WERI-Rb-1 (cell line): ENCODE measurements around the gene TTC4.

Experiments used
- DNase-seq: peaks from one replicate; pipeline ENCODE4 v3.0.0-alpha.2; 2020
- H3K27ac ChIP-seq: fragments of 250-450 bp; sonication (Bioruptor Pico); 2 replicates; pipeline ENCODE4 v1.5.1; 2020; ENCODE audit warnings: mild to moderate bottlenecking, moderate library complexity
- H3K27me3 ChIP-seq: fragments of 250-450 bp; sonication (Bioruptor Pico); 2 replicates; pipeline ENCODE4 v1.5.1; 2021; ENCODE audit warnings: mild to moderate bottlenecking, low read depth, moderate library complexity; ENCODE audit not compliant: insufficient read depth, severe bottlenecking
- H3K36me3 ChIP-seq: fragments of 250-450 bp; sonication (Bioruptor Pico); 2 replicates; pipeline ENCODE4 v1.5.1; 2020; ENCODE audit warnings: mild to moderate bottlenecking, moderate library complexity
- H3K4me3 ChIP-seq: 2 replicates; pipeline ENCODE4 v1.5.1; 2011; ENCODE audit warnings: low read depth, mild to moderate bottlenecking, control low read depth, low read length
- H3K9me3 ChIP-seq: fragments of 250-450 bp; sonication (Bioruptor Pico); 2 replicates; pipeline ENCODE4 v1.5.1; 2021; ENCODE audit warnings: mild to moderate bottlenecking, moderate library complexity; ENCODE audit not compliant: severe bottlenecking
- CTCF ChIP-seq: IDR thresholded peaks from 2 replicates; pipeline ENCODE4 v1.5.1; 2011; ENCODE audit warnings: low read depth, mild to moderate bottlenecking, control low read depth, inconsistent platforms, low read length

The TTC4 gene

DNA sequence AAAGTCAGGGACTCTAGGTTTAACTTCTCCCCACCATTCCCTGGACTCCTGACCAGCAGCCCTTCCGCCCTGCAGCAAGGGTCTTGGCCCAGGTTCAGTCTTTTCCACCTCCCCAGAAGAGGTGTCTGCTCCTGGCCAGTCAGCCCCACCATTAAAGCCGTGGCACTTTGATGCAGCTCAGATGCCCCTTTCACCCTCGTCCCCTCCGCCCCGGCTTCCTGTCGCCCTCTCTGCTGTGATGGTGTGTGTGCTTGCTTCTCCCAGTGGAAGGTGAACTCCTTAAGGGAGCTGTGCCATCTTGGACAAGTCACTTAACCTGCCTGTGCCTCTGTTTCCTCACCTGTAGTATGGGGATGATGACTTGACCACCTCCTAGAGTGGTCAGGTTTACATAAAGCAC is 17.8 kb upstream of the TTC4 start:
- Histone ChIP-seq H3K9me3 (no peaks in the 10 kb centered on the region), H3K4me3 (no peak overlapping the region), H3K27ac (no peak overlapping the region), H3K27me3 (no peaks in the 10 kb centered on the region), H3K36me3 (no peaks in the 10 kb centered on the region)
- TF ChIP-seq CTCF: no peak
- DNase-seq: no peak

- Histone ChIP-seq H3K4me3 (no peak overlapping the region), H3K9me3 (no peaks in the 10 kb centered on the region), H3K27me3 (no peaks in the 10 kb centered on the region), H3K36me3 (no peaks in the 10 kb centered on the region), H3K27ac (no peak overlapping the region)
- TF ChIP-seq CTCF: no peak
- DNase-seq: no peak
These were observed 17.3 kb upstream of the TTC4 start for GRCh38 chr1:54698346-54698745.

DNA sequence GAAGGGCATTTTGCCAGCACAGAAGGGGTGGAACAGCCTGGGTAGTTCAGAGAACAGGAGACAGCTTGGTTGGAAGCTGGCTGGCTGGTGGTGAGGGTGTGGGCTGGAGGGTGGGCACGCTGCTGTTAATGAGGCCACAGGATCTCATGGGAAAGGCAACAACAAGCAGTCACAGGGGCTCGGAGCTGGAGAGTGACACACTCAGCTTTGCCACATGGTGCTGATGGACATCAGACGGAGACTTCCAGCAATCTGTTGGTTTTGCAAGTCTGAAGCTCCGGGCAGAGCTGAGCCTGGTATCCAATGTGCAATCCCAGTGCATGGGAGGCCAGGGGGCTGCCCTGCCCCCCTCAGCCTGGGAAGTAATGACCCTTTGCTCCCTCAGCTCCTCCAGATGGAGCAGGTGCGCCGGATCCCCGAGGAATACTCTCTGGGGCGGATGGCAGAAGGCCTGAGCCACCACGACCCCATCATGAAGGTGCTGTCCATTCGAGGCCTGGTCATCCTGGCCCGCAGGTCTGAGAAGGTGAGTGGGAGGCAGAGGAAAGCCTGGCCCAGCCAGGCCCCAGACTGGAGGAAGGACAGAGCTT is 15.6 kb upstream of the TTC4 start:
- DNase-seq: no peak
- H3K27me3 ChIP-seq: no peaks in the 10 kb centered on the region
- TF ChIP-seq CTCF: no peak
- no peak overlapping the region for H3K27ac ChIP-seq
- no peaks in the 10 kb centered on the region for H3K9me3 ChIP-seq
- H3K36me3 ChIP-seq: no peaks in the 10 kb centered on the region
- H3K4me3 ChIP-seq: no peak overlapping the region

DNA sequence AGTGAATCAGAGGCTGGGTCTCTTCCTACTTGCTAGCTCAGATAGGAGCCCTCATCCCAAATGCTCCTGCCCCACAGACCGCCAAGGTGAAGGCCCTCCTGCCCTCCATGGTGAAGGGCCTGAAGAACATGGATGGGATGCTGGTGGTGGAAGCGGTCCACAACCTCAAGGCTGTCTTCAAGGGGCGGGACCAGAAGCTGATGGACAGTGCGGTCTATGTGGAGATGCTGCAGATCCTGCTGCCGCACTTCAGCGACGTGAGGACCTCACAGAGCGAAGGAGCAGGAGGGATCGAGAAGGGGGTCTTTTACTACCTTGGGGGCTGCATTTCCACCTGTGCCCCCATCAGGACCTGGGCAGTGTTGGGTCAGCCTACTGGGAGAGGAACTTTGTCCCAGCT is 14.6 kb upstream of the TTC4 start:
- DNase-seq: no peak
- Histone ChIP-seq H3K27me3 (no peaks in the 10 kb centered on the region), H3K27ac (no peak overlapping the region), H3K4me3 (no peak overlapping the region), H3K36me3 (no peaks in the 10 kb centered on the region), H3K9me3 (no peaks in the 10 kb centered on the region)
- no peak for TF ChIP-seq CTCF

DNA sequence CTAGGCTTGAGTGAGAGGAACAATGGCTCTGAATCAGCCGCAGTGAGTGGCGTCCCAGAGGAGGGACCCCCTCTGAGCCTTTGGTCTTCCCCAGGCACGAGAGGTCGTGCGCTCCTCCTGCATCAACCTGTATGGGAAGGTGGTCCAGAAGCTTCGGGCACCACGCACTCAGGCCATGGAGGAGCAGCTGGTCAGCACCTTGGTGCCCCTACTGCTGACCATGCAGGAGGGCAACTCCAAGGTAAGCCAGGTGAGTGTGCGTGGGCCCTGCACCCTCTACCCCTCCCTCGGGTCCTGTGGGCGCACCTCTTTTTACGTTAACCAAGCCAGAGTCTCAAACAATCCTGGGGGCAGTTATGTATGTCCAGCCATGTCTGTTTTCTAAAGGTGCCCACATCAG is 13.7 kb upstream of the TTC4 start:
- Histone ChIP-seq H3K9me3 (no peaks in the 10 kb centered on the region), H3K4me3 (no peak overlapping the region), H3K36me3 (no peaks in the 10 kb centered on the region), H3K27me3 (no peaks in the 10 kb centered on the region), H3K27ac (no peak overlapping the region)
- no peak for DNase-seq
- no peak for TF ChIP-seq CTCF

DNA sequence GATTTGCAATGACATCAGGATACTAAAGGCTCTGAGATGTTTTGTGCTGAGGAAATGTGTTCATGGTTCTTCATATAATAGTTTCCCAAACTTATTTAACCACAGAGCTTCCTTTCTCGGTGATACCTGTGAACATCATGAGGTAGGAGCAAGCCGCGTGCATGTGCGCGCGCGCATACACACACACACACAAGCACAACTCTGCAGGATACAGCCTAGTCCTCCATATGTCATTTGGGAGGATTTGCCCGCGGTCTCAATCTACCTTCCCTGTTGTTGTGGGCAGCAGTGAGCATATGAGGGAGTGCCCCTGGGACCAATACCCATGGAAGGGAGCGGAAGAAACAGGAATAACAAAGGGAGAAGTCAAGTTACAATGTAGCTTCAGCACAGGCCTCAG is 12.2 kb upstream of the TTC4 start:
- Histone ChIP-seq H3K9me3 (no peaks in the 10 kb centered on the region), H3K36me3 (no peaks in the 10 kb centered on the region), H3K27ac (no peak overlapping the region), H3K4me3 (no peak overlapping the region), H3K27me3 (no peaks in the 10 kb centered on the region)
- no peak for DNase-seq
- TF ChIP-seq CTCF: no peak
